SU-DHL-6 (cell line): ENCODE results near the gene HOXA5.
A peak's percentile ranks its signal among the peaks of the same experiment; 100 is the strongest.

Source experiments
- H2AFZ ChIP-seq: fragments of 200-600 bp; sonication (generic); 2 replicates; pipeline ENCODE4 v1.6.1; 2014; ENCODE audit warnings: low read depth, mild to moderate bottlenecking, moderate library complexity, mixed read lengths, antibody characterized with exemption, low read length; ENCODE audit not compliant: severe bottlenecking
- H3F3A ChIP-seq: fragments of 200-600 bp; shearing (Covaris generic); 2 replicates; pipeline ENCODE4 v1.6.0; 2016; ENCODE audit warnings: antibody characterized with exemption, mild to moderate bottlenecking; ENCODE audit not compliant: insufficient read depth
- H3K27ac ChIP-seq: fragments of 200-600 bp; sonication (generic); 2 replicates; pipeline ENCODE4 v1.5.1; 2016; ENCODE audit warnings: low read depth, mild to moderate bottlenecking, low read length, moderate library complexity, mixed read lengths
- H3K27me3 ChIP-seq: fragments of 200-600 bp; sonication (generic), shearing (Covaris generic); 2 replicates; pipeline ENCODE4 v1.6.0; 2014; ENCODE audit warnings: mild to moderate bottlenecking, low read length
- H3K36me3 ChIP-seq: fragments of 200-600 bp; sonication (generic); 2 replicates; pipeline ENCODE4 v1.6.1; 2014; ENCODE audit warnings: mild to moderate bottlenecking, low read length, mixed read lengths
- H3K4me2 ChIP-seq: fragments of 300-600, 200-600 bp; shearing (Covaris generic), sonication (generic); 2 replicates; pipeline ENCODE4 v1.6.0; 2014; ENCODE audit warnings: low read length, low read depth, mild to moderate bottlenecking; ENCODE audit not compliant: poor library complexity, severe bottlenecking
- H3K4me3 ChIP-seq: fragments of 200-600 bp; sonication (generic); 2 replicates; pipeline ENCODE4 v1.5.1; 2014; ENCODE audit warnings: antibody characterized with exemption, low read length, mild to moderate bottlenecking, mixed read lengths; ENCODE audit not compliant: insufficient read depth, poor library complexity, severe bottlenecking
- H3K79me2 ChIP-seq: fragments of 200-600 bp; sonication (generic); 2 replicates; pipeline ENCODE4 v1.6.1; 2014; ENCODE audit warnings: mild to moderate bottlenecking, low read length, moderate library complexity; ENCODE audit not compliant: insufficient read depth
- H3K9ac ChIP-seq: fragments of 200-600 bp; sonication (generic); 2 replicates; pipeline ENCODE4 v1.7.0; 2014; ENCODE audit warnings: mild to moderate bottlenecking, low read length
- H3K9me2 ChIP-seq: fragments of 200-600 bp; sonication (generic); replicated peaks from 2 replicates; pipeline ENCODE4 v1.6.1; 2014; ENCODE audit warnings: low read length; ENCODE audit not compliant: insufficient read depth
- H3K9me3 ChIP-seq: fragments of 200-600 bp; sonication (generic); 2 replicates; pipeline ENCODE4 v1.6.1; 2014; ENCODE audit warnings: low read length, mixed read lengths; ENCODE audit not compliant: insufficient read depth
- H4K20me1 ChIP-seq: fragments of 200-600 bp; sonication (generic); 2 replicates; pipeline ENCODE4 v1.6.1; 2014; ENCODE audit warnings: low read depth, mild to moderate bottlenecking, antibody characterized with exemption, low read length, moderate library complexity, mixed read lengths
- EZH2phosphoT487 ChIP-seq: fragments of 200-600 bp; sonication (generic), shearing (Covaris generic); conservative IDR thresholded peaks from 2 replicates; pipeline ENCODE4 v1.6.1; 2018; ENCODE audit warnings: mild to moderate bottlenecking, antibody characterized with exemption, low read length, moderate library complexity, mixed read lengths
- TF ChIP-seq, protein P1 (sequence below): fragments of 200-600 bp; sonication (generic); IDR thresholded peaks from one replicate; pipeline ENCODE4 v1.5.1; 2017; ENCODE audit warnings: antibody characterized with exemption, mild to moderate bottlenecking, low read length, moderate library complexity; ENCODE audit not compliant: insufficient read depth, poor library complexity, severe bottlenecking

Gene HOXA5

DNA sequence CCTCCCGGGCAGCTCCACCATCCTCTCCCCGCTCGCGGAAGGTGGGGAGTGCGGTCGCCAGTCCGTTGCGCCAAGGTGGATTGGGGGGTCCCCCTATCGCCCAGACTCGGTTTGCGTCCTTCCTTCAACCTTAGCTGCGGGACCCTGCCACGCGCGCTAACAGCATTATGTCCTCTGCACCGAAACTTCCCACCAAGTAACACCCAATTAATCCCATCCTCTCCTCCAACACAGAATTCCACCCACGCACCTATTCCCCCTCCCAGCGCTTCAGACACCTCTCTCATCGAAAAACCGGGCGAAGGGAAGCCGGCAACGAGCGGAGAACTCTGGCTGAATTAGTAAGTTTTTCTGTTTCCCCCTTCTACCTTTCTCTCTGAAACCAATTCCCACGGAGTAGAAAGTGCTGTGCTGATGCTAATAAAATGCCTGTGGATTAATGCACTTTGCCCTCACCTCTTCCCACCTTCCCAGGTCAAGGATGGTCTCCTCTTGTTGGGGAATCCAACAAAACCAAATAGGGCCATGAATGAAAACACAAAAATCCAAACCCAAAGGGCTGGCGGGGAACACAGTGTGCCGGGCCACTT, 8.0 kb upstream of the HOXA5 start:
- Histone ChIP-seq H3K4me3 (peak overlapping the region; percentile 62), H3K4me2 (peak overlapping the region; percentile 73), H3K9ac (peak overlapping the region; percentile 75), H2AFZ (peak overlapping the region; percentile 93), H3F3A (peaks cover 4% of the 10 kb centered on the region; the same call in 1 of the 2 replicates), H3K79me2 (peaks cover 19% of the 10 kb centered on the region; the same call in 1 of the 2 replicates), H3K9me3 (no peaks in the 10 kb centered on the region), H4K20me1 (no peaks in the 10 kb centered on the region), H3K27ac (no peak overlapping the region), H3K9me2 (no peaks in the 10 kb centered on the region), H3K36me3 (0 out of 2 replicates have a peak, but pooled peaks cover 4% of the 10 kb centered on the region), H3K27me3 (no peaks in the 10 kb centered on the region)
- no peak for TF ChIP-seq EZH2phosphoT487
- TF ChIP-seq, protein P1, sequence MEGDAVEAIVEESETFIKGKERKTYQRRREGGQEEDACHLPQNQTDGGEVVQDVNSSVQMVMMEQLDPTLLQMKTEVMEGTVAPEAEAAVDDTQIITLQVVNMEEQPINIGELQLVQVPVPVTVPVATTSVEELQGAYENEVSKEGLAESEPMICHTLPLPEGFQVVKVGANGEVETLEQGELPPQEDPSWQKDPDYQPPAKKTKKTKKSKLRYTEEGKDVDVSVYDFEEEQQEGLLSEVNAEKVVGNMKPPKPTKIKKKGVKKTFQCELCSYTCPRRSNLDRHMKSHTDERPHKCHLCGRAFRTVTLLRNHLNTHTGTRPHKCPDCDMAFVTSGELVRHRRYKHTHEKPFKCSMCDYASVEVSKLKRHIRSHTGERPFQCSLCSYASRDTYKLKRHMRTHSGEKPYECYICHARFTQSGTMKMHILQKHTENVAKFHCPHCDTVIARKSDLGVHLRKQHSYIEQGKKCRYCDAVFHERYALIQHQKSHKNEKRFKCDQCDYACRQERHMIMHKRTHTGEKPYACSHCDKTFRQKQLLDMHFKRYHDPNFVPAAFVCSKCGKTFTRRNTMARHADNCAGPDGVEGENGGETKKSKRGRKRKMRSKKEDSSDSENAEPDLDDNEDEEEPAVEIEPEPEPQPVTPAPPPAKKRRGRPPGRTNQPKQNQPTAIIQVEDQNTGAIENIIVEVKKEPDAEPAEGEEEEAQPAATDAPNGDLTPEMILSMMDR, result no peak

DNA sequence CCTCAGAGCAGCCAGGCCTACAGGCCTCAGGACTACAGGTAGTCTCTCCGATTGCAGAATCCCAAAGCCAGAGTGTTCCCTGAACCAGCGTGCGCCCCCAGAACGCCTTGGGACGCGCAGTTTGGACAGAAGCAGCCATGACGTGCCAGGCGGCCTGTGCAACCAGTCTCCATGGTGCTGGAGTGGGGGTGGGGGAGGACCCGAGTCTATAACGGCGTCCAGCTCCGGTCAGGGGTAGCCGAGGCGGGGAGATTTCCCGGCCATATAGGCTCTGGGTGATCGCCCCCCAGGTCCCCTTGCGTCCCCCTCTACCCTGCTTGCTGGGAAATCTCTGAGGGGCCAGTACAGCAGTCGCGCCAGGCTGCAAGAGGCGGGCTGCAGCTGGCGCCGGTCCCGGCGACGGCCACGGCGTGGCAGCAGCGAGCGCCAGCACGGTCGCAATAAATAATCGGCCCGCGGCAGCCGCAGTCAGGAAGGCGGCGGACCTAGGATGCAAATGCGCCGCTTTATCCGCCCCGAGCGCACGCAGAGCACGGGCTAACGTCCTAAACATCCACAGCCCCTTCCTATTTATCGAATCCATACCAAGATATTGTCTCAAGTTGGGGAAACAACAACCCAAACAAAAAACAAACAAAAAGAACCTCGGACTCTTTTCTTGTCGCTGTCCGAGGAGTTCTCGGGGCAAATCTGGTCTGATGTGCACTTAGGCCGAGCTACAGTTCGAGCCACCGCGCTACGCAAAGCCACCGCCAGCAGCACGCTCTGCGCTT, 7.3 kb upstream of the HOXA5 start:
- TF ChIP-seq, protein P1, result peak; percentile 96
- TF ChIP-seq EZH2phosphoT487, result no peak
- peak overlapping the region; percentile 75 for H3K9ac ChIP-seq
- no peaks in the 10 kb centered on the region for H3K9me3 ChIP-seq
- peak overlapping the region; percentile 93 for H2AFZ ChIP-seq
- no peaks in the 10 kb centered on the region for H4K20me1 ChIP-seq
- H3K79me2 ChIP-seq, result peaks cover 19% of the 10 kb centered on the region; the same call in 1 of the 2 replicates
- H3K36me3 ChIP-seq, result 0 out of 2 replicates have a peak, but pooled peaks cover 4% of the 10 kb centered on the region
- peak overlapping the region; percentile 73 for H3K4me2 ChIP-seq
- peak overlapping the region; percentile 46 for H3K27ac ChIP-seq
- no peaks in the 10 kb centered on the region for H3K27me3 ChIP-seq
- peaks cover 4% of the 10 kb centered on the region; the same call in 1 of the 2 replicates for H3F3A ChIP-seq
- peak overlapping the region; percentile 62 for H3K4me3 ChIP-seq
- H3K9me2 ChIP-seq, result no peaks in the 10 kb centered on the region

DNA sequence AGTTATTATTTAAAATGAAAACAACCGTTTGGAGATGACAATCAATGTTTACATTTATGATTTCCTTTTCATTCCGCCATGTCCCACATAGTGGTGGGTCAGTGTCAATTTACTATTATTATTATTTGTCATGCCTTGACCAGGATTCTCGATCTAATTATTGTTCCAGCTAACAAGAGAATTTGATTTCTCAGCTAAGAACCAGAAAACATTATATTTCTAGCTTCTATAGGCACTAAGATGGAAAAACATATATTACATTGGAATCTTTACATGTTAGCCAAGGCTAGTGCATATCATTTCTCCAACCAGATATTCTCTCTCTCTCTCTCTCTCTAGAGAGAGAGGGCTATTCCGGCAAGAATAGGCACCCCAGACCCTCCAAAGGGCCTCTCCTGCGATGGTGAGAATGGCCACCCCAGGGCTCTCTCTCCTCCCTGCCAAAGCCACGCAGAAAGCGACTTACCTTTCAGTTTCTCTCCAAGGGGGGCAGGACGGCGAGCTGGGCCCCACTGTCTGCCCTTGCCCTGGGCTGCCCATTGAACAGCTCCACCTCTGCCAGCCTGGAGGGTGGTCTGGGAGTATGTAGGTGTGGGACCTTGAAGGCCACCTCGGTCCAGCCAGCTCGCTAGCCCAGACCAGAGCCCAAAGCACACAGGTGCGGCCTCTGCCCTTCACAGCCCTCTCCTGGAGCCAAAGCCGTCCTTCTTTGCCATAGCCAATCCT, 6.5 kb upstream of the HOXA5 start:
- H2AFZ ChIP-seq, result peak overlapping the region; percentile 93
- no peaks in the 10 kb centered on the region for H4K20me1 ChIP-seq
- peak overlapping the region; percentile 75 for H3K9ac ChIP-seq
- peak overlapping the region; percentile 46 for H3K27ac ChIP-seq
- H3K27me3 ChIP-seq, result no peaks in the 10 kb centered on the region
- peaks cover 15% of the 10 kb centered on the region; the same call in 1 of the 2 replicates for H3K79me2 ChIP-seq
- peaks cover 4% of the 10 kb centered on the region; the same call in 1 of the 2 replicates for H3F3A ChIP-seq
- TF ChIP-seq EZH2phosphoT487, result no peak
- TF ChIP-seq, protein P1, result no peak
- H3K4me2 ChIP-seq, result peak overlapping the region; percentile 73
- H3K36me3 ChIP-seq, result 0 out of 2 replicates have a peak, but pooled peaks cover 4% of the 10 kb centered on the region
- no peaks in the 10 kb centered on the region for H3K9me2 ChIP-seq
- H3K4me3 ChIP-seq, result peak overlapping the region; percentile 62
- no peaks in the 10 kb centered on the region for H3K9me3 ChIP-seq
